SK-N-SH treated with all-trans-retinoic acid at 6 μM for 48 hours (cell line): ENCODE measurements around the gene ACOX3.

ENCODE experiments used
- CSRNP3 ChIP-seq: fragments of 250-450 bp; sonication (Bioruptor Pico); IDR thresholded peaks from 2 replicates; pipeline ENCODE4 v1.5.1; 2021; ENCODE audit warnings: mild to moderate bottlenecking, moderate library complexity
- PATZ1 ChIP-seq: fragments of 250-450 bp; sonication (Bioruptor Pico); IDR thresholded peaks from 2 replicates; pipeline ENCODE4 v1.8.0; 2020; ENCODE audit warnings: mild to moderate bottlenecking, moderate library complexity, borderline replicate concordance
- PPARA ChIP-seq: fragments of 250-450 bp; sonication (Bioruptor Pico); IDR thresholded peaks from 2 replicates; pipeline ENCODE4 v1.5.0; 2020; ENCODE audit warnings: mild to moderate bottlenecking, borderline replicate concordance
- TOX ChIP-seq: fragments of 250-450 bp; sonication (Bioruptor Pico); IDR thresholded peaks from 2 replicates; pipeline ENCODE4 v1.8.0; 2021; ENCODE audit warnings: mild to moderate bottlenecking, moderate library complexity, borderline replicate concordance
- ZFP30 ChIP-seq: fragments of 450-650 bp; formaldehyde crosslinking; IDR thresholded peaks from 2 replicates; pipeline ENCODE4 v1.5.0; 2022; ENCODE audit warnings: mild to moderate bottlenecking, moderate library complexity
- ZNF8 ChIP-seq: fragments of 450-650 bp; formaldehyde crosslinking; IDR thresholded peaks from 2 replicates; pipeline ENCODE4 v1.5.0; 2020; ENCODE audit warnings: mild to moderate bottlenecking, moderate library complexity

- TF ChIP-seq ZFP30 (CRISPR knock-in tag) (no peak), TOX (CRISPR knock-in tag) (no peak), ZNF8 (CRISPR knock-in tag) (no peak), PPARA (CRISPR knock-in tag) (no peak), CSRNP3 (no peak), PATZ1 (CRISPR knock-in tag) (no peak)
Observed at GRCh38 chr4:8318509-8318908, 122.0 kb downstream of the ACOX3 start.
